ENCODE measurements around the gene TC2N.

GRCh38 chr14:91837076-91837475, 30.3 kb downstream of the TC2N start:
- TF ChIP-seq EZH2 (IDR thresholded peaks at IDR 0.05): no peak
- no peak for TF ChIP-seq POLR2AphosphoS5 (IDR thresholded peaks at IDR 0.05; ENCODE audit: borderline replicate concordance, low read depth, low read length)
- TF ChIP-seq FOXP2 (optimal IDR thresholded peaks at IDR 0.05; ENCODE audit: control extremely low read depth, extremely low read length, insufficient read depth): no peak

Data from SK-N-MC (cell line).